NCI-H2107 (cell line): ENCODE measurements around the gene KCNK4.
"Not testable (repeated sequence)": the region's sequence is repeated elsewhere in the genome, so short reads cannot be mapped to it uniquely, and the experiment has no call there.

ENCODE experiments used
- DNase-seq: peaks from one replicate; lab custom pipeline; 2025; lab: John Stamatoyannopoulos, UW

Gene KCNK4

DNA sequence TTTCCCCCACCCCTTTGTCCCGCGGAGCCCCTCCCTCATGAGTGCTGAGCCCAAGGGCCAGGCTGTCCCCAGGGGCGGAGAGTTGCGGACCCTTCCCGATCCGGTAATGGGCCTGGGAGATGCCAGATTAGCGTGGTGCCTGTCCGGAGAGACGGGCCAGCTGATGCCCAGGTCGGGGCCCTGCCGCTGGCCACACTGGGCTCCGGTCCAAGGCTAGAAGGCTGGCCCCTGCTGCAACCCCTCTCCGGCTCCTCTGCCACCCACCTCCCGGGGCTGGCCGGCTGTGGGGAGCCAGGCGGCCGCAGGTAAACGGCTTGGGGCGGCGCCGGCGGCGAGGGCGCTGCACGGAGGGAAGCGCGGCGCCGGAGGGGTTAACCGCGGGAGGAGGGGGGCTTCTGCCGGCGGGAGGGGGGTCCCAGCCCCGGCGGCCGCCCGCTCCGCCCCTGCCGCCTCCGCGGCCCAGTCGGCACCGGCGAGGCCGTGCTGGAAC, at the start of gene KCNK4:
TSS of gene KCNK4 (plus strand) at position 41 of the 490 bp plus-strand sequence. CDS start 1,717 bp downstream, outside the sequence.
- DNase-seq, result no peak

DNA sequence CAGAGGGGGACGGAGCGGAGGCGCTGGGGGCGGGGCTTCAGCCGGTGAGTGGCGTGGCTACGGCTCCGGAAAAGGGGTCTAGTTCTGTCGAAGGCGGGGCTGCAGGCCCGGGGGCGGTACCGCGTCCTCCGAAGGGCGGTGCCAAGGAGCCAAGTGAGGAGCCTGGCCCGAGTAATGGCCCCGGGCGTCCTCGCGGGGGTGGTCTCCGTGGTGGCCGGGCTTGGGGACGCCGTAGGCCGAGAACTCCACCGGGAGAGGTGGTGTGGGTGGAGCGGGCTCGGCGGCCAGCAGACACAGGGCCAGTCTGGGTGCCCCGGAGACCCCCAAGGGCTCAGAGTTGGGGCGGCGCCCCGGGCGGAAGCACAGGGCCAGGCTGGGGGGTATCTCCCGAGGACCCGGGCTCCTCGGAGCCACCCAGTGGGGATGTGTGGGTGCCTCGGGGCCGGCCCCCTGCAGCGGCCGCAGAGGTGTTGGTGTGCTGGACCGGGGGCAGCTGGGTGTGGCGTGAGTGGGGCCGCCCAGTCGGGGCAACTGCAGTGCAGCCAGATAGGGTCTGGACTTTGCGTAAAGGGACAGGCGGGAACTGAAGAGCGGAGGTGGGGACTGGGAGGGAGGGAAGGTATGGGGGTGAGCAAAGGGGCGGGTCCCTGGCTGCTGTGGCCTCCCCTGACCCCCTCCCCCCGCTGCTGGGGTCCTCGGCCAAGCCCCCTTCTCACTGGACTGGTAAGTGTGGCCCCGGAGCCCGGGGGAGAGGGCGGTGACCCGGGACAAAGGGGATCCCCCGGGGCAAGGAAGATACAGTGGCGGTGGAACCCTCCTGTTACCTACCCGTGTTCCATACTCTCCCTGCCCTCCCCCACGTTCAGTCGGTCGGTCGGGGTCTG, 49.4 kb upstream of the KCNK4 start:
- DNase-seq, result no peak

DNA sequence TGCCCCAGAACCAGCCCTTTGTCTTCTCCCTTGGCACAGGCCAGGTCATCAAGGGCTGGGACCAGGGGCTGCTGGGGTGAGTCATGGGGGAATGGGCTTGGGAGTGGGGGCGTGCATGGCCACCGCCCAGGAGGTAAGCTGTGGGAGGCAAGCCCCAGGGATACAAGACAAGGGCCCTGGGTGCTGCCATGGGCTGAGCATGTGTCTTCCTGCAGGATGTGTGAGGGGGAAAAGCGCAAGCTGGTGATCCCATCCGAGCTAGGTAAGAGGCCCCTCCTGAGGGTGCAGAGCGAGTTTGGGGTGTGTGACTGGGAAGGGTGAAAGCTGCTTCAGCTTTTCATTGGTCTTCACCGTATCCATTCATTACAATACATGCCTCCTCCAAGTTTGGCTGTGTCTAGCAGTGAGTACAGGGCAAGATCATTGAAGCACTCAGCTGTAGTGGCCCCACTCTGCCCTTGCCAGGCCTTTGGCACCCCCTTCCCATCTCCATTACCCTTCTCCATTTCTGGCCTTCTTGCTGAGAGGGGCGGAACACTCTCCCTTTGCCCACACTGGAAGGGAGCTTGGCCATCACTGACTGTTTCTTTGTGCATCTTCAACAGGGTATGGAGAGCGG, 47.8 kb upstream of the KCNK4 start:
- DNase-seq, result no peak

DNA sequence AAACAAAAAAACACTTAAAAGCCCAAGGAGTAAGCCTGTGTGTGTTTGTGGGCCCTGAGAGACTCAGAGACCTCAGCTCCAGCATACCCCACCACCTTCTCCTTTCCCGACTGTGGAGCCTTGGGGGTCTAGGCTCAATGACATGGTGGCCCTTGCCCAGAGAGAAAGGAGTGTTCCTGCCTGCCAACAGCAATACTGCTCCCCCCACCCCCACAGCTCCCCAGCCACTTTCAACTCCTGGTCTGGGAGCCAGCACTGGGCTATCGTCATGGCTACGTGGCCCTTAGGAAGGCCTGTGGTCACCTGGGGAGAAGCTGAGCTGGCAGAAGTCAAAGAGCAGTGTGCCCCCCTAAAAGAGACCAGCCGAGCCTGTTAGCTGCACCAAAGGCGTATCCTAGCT, 47.0 kb upstream of the KCNK4 start:
- no peak for DNase-seq

DNA sequence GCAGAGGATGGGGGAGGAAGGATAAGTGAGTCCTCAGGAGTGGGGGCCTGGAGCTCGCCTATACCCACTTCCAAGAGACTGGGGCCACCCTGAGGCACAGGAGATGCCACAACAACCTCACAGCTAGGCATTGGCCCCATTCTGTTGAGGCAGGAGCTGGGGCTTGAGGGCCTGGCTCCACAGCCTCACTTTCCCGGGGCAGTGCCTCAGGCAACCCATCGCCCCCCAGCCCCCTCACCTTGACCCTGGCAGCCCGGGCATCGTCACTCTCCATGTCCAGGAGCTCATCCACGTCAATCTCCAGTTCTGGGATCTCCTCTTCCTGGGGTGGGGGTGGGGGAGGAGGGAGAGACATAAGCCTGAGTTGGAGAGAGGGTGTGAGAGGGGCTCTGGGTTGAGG, 46.1 kb upstream of the KCNK4 start:
- no peak for DNase-seq

DNA sequence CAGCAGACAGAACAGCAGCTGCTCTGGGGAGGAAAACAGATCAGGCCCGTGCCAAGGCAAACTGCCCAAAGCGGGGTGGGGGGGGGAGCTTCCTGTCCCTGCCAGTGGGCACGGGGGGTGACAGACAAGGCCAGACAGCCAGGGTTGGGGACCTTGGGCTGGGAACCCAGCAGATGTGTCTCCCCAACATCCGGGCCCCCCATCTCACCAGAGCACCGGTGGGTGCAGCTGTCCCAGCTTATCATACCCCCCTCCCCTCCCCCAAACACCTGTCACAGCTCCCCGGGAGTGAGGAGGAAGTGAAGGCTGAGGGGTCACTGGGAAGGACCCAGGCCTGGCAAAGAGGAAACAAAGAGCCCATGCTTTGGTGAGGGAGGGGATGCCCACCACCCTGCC, 45.7 kb upstream of the KCNK4 start:
- DNase-seq, result no peak

DNA sequence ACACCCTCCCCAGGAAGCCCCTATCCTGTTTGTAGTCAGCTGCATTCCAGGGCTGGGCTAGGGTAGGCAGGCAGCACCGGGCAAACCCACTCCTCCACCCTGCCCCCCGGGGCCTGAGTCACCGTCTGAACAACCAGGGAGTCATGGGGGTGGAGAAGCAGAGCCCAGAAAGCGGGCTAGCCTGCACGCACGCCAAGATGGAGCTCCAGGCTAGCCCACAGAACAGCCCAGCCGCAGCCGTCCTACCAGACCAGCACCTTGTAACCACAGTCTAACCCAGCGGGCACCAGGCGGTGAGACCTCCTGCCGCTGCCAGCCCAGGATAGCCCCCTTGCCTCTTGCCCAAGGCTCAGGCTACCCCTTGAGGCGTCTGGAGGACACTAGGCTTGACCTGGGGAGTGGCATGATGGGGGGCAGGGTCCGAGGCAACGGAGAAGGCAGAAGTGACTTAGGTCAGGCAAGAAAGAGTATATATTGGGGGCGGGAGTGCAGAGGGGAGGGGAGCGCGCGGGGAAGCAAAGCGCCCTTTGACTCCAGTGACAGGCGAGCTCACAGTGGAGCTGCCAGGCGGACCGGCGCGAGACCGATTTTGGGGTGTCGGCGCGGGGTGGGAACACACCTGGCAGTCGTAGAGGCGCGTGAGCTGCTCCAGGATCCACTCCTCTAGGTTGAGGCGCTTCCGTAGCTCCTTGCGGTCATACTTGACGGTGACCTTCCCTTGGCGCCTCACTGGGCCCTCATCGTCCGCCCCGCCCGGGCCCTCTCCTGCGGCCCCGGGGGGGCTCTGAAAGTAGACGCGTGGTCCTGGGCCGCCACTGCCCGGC, 45.1 kb upstream of the KCNK4 start:
- DNase-seq, result no peak

DNA sequence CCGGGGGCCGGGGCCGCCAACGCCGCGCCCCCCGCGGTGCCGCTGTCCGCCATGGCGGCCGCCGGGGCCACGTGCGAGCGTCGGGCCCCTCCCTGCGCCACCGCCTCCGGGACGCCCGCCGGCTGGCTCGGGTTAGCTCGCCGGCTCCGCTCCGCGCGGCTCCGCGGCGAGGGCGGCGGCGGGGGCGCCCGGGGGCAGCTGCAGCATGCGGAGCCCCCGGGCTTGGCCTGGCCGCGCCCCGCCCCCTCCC, 44.6 kb upstream of the KCNK4 start:
- DNase-seq, result not testable (repeated sequence)

DNA sequence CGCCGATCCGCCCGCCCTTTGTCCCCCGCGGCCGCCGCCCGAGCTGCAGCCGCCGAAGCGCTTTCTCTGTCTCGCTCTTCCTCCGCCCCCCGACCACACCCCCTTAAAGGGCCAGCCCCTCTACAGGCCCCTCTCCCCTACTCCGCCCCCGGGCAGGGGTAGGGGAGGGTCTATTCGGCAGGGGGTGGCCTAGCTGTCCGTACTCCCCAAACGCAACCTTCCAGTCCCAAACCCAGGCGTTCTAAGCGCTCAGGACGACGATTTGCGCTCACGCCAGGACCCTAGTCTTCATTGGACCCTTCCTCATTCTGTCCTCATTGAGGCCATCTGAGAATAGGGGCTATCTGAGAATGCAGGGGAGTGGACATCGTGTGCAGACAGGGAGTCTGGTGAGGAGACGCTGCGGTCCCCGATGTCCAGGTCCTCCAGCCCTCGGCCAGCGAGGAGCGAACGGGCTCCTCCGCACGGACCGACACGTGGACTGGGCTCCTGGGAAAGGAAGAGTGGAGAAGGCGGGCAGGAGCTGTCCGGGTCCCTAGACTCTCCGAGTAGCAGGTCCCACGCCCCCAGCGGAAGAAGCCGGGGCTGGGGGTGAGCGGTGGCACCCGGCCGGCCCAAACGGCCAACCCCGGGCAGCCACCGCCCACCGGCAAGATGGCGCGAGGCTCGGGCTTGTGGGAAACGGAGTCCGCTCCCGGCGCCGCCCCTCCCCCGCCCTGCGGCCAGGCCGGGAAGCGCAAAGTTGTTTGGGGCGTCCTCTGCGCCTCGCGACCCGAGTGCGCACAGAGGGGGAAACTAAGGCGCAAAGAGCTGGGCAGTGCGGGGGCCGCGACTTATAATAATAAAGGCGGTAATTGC, 44.0 kb upstream of the KCNK4 start, which contains the start of gene PPP1R14B:
TSS of gene PPP1R14B (minus strand) at position 73 of the 858 bp plus-strand sequence. CDS start 270 bp downstream, outside the sequence.
- peak; percentile 61 for DNase-seq

DNA sequence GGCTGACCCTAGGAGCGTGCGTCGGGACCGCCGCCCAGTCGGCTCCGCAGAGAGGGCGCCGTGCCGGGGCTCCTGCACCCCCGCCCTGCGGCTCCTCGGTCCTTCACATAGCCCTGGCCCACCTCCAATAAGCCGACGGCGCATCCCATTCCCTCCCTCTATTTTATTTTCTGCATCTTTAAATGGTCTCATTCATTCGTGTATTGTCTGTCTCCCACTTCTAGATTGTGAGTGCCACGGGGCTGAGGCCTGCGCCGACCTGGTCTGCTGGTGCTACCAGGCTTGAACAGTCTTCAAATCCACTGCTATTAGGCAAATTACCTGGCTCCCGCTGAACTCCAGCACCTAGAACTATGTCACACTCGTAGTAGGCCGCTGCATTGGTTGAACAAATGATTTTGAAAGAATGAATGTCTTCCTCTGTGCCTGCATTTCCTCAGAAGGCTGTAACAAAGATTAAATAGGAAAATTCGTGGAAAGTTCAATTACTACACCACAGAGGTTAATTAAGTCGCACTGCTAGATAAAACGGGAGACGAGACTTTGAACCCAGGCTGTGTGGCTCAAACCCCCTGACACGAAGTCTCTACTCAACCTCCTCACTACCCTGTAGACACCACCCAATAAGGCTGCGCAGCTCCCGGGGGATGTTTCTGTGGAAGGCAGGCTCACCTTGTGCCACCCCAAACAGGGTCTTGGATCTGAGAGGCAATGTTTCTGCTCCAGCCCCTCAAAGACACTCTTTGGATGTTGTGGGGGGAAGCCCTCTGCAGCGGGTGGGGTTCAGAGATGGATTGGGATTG, 43.2 kb upstream of the KCNK4 start:
- no peak for DNase-seq

DNA sequence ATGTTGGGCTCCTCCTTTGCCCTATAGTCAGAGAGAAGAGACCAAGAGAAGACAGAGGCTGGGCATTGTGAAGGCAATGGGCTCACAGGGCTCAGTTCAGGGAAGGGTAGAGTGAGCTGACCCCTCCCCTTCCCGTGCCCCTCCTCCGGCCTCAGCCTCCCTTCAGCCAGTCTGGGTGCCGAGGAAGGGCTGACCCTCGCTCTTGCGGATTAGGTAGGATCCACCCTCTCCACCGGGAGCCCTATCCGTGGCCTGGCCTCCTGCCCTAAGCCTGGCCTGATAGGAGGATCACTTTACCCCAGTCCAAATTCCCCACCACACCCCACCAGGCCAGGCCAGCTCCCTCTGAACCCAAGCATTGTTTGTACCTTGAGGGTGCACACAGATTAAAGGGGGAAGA, 42.5 kb upstream of the KCNK4 start:
- DNase-seq, result no peak

DNA sequence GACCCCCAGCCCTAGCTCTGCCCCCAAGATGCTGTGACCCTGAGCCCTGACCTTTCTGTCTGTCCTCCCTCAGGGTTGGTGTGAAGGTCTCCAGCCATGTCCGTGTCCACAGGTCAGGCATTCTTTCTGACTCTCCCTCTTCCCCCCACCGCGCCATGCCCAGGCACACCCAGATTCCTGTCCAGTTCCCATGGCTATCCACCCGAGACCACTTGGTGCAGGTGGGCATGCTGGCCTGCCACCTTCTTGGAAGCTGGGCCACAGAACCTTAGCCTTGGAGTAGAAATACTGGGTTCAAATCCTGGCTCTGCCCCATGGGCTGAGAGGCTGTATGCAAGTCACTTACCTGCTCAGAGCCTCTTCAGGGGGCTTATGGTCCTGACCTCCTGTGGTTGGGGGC, 42.1 kb upstream of the KCNK4 start:
- DNase-seq, result no peak

DNA sequence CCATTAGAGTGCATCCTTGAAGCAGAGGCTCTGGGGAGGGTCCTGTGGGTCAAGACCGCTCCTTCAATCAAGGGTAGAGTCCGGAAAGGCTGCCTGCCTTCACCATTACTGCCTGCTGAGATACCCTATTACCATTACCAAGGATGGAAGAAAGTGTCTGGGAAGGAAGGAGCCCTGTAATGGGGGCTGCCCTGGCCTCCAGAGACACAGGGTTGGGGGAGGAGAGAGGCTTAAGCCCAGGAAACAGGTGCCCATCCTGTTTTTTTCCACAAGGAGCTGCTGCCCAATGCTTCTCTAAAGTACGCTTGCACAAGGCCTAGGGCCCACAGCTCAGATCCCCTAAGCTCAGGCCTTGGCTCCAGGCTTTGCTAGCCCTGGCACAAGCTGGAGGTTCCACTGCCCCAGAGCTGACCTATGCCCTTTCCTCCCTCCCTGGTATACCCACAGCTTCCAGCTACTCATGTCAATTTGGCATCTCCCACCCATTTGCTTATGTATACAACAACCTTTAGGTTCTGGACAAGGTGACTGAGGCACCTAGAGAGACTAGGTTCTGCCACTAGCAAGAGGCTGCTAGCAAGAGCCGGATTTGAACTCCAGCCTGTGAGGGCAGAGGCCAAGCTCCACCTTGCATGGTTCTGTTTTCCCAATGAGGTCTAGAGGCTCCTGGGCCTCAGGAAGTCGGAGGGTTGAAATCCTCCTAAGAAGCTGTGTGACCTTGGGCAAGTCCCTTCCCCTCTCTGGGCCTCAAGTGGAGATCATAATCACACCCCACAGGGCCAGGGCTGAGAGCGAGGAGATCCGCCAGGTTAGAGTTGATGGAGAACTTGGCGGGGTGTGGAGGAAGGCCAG, 41.3 kb upstream of the KCNK4 start:
- no peak for DNase-seq

DNA sequence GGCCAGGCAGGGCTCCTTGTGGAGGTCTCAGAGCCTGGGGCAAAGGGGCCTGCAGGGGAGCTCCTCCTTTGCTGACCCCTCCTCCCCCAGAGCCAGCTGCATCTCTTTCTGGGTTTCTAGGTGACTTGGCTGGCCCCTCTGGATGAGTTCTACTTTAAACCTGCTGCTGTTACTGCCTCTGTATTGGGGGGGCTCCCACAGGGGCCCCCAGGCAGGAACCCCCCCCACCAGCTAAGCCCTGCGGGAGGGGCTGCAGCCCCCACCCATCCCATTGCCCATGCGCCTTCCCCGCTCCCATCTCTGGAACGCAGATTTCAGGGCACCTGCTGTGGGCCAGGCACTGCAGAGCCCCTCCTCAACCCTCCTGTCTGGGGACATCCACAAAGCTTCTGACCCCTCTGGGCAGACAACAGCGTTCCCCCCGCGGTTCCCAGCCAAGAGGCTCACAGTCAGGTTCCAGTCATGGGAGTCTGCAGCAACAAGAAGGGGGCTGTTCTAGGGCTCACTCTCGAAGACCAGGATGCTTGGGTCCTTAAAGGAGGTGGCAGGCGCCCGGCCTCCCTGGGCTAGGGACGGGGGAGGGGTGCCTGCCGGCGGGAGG, 40.6 kb upstream of the KCNK4 start:
- DNase-seq, result no peak

DNA sequence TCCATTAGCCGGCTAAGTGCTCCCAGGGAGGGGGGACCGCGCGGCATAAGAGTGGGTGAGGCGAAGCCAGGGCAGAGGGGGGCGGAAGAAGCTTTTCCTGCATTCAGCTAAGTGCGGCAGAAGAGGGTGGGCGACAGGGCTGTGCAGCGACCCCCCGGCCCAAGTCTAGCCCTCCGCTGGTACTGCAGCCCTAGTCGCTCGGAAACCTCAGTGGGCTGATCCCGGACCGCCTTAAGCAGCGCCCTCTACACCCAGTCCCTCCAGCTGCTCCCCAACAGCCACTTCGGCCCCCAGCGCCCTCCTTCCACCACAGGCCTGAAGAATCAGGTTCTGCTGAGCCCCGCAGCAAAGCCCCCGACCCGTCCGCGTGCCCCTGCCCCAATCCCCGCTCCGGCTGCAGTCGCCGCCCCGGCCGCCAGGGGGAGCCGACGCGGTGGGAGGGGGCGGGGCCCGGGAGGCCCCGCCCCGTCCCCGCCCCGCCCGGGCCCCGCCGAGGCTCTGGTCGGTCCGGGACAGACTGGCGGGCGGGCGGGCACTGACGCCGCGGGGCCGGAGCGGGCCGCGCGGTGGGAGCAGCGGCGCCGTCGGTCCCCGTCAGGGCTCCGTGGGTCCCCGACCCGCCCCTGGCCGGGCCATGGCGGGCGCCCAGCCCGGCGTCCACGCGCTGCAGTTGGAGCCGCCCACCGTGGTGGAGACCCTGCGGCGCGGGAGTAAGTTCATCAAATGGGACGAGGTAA, 39.9 kb upstream of the KCNK4 start, which contains the start of gene PLCB3:
TSS of gene PLCB3 (plus strand) at position 515 of the 737 bp plus-strand sequence. CDS start at position 635, 120 bp downstream.
- DNase-seq, result no peak

DNA sequence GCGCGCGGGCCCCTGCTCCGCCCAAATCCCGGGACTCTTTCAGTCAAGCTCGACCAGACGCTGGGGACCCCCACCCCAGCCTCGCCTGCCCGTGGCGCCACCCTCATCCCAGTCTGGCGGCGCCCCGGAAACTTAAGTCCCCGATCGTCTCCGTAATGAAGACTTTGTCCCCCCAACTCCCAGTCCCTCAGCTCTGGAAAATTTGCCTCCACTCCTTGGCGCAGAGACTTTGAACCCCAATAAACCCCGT, 39.4 kb upstream of the KCNK4 start:
- DNase-seq, result no peak

DNA sequence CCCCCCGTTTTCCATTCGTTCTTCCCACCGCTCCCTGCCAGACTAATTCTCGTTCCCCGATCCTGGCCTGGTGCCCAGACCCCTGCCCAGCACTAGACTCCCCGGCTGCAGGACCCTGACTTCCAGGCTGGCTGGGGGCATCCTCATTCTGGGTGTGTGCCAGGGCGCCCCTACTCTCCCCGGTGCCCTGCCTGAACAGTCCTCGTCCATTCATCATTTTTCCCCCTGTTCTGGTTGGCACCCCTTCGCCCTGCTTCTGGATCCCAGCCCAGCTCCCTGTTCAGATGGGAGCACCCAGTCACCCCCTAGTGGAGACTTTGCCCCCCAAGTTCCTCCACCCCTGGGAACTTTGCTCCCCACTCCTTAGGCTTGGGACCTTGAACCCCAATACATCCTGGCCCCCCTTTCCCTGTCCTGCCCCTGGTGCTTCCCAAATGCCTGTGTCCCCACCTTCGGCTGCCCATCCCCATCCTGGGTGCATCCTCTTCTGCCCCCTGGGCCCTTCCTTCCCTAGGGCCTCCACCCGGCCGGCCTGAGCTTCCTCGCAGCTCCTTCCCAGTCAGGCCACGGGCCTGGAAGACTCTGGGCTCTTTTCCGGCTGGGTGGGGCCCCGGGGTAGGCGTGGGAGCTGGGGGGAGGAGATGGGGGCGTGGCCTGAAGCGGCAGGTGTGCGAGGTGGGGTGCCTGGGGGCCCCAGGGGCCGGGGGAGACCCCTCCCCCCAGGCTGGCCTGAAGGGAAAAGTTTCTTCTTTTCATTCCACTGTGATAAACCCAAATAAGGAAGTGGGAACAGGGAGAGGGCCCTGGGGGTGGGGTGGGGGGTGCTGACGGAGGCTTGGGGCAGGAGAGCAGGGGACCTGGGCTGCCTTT, 38.9 kb upstream of the KCNK4 start:
- no peak for DNase-seq

DNA sequence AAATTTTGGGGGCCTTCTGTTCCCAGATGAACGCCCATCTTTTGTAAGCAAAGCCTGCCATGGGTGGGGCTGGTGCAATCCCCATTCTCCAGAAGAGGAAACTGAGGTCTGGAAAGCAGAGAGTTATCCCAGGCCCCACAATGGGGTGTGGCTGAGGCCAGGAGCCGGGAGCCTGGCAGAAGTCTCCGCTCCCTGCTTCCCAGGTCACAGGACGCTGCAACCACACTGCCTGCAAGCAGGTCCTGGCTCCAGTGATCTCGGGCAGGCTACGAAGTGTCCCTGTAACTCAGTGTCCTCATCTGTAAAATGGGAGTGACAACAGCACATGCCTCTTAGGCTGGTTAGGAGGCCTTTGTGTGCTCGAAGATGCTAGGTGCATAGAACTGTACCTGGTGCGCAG, 38.1 kb upstream of the KCNK4 start:
- DNase-seq, result no peak
